ENCODE measurements around the gene KCNJ6. TPM values are rescaled to one million over a fixed set of nuclear protein-coding genes. Genes with fewer than 3 reads are reported as not detected.
"Not testable (repeated sequence)": the region's sequence is repeated elsewhere in the genome, so short reads cannot be mapped to it uniquely, and the experiment has no call there.

KCNJ6 gene
- total and polyA plus RNA-seq, 8 donors, result 0.28 to 1.9 (median 0.55) TPM

- no peak for ATAC-seq
- no peaks in the 10 kb centered on the region for H3K4me1 ChIP-seq
- no peak for FAIRE-seq
- 61 to 77% methylated on average over 5 of the region's 5 CpGs for WGBS, 2 donors
- no peak overlapping the region for H3K27ac ChIP-seq
- no peaks in the 10 kb centered on the region for H3K9me3 ChIP-seq
- intact Hi-C loops (cut with DNase I), result no loop called here
- TF ChIP-seq CTCF (IDR thresholded peaks at IDR 0.05), result no peak
- DNase-seq, result no peak
- no peaks in the 10 kb centered on the region for H3K36me3 ChIP-seq
- H3K4me3 ChIP-seq, result no peak overlapping the region
- H3K27me3 ChIP-seq, result no peaks in the 10 kb centered on the region
Observed at GRCh38 chr21:37593015-37593414, 323.2 kb downstream of the KCNJ6 start.

- Histone ChIP-seq H3K4me3 (no peak overlapping the region), H3K27me3 (no peaks in the 10 kb centered on the region), H3K27ac (no peak overlapping the region), H3K9me3 (no peaks in the 10 kb centered on the region), H3K4me1 (no peaks in the 10 kb centered on the region), H3K36me3 (no peaks in the 10 kb centered on the region)
- intact Hi-C loops (cut with DNase I), result no loop called here
- 47% methylated on average over 4 of the region's 4 CpGs for WGBS, 2 donors
- ATAC-seq, result no peak
- FAIRE-seq, result no peak
- DNase-seq, result no peak
- no peak for TF ChIP-seq CTCF (IDR thresholded peaks at IDR 0.05)
Observed at GRCh38 chr21:37592496-37592895, 323.8 kb downstream of the KCNJ6 start.

- DNase-seq; FAIRE-seq; ATAC-seq; H3K9me3 ChIP-seq; H3K27ac ChIP-seq; H3K27me3 ChIP-seq; H3K36me3 ChIP-seq; intact Hi-C loops (cut with DNase I); H3K4me3 ChIP-seq; H3K4me1 ChIP-seq: not testable (repeated sequence)
- 79 to 85% methylated on average over 12 of the region's 12 CpGs for WGBS, 2 donors
Observed at GRCh38 chr21:37591994-37592393, 324.3 kb downstream of the KCNJ6 start.

GRCh38 chr21:37590836-37591235 is 325.4 kb downstream of the KCNJ6 start:
- H3K27ac ChIP-seq; H3K9me3 ChIP-seq; ATAC-seq; H3K36me3 ChIP-seq; intact Hi-C loops (cut with DNase I); FAIRE-seq; H3K4me1 ChIP-seq; H3K27me3 ChIP-seq; H3K4me3 ChIP-seq; DNase-seq: not testable (repeated sequence)
- 55 to 63% methylated on average over 8 of the region's 8 CpGs for WGBS, 2 donors

GRCh38 chr21:37588644-37589043 is 327.6 kb downstream of the KCNJ6 start:
- intact Hi-C loops (cut with DNase I); H3K4me1 ChIP-seq; ATAC-seq; DNase-seq; H3K36me3 ChIP-seq; H3K27ac ChIP-seq; H3K4me3 ChIP-seq; H3K9me3 ChIP-seq; H3K27me3 ChIP-seq; FAIRE-seq: not testable (repeated sequence)
- WGBS, 2 donors, result 79 to 83% methylated on average over 8 of the region's 8 CpGs

GRCh38 chr21:37587635-37588177 is 328.6 kb downstream of the KCNJ6 start:
- no peak overlapping the region for H3K27ac ChIP-seq
- H3K36me3 ChIP-seq, result no peaks in the 10 kb centered on the region
- no peak for ATAC-seq
- WGBS, 2 donors, result 72 to 73% methylated on average over 5 of the region's 5 CpGs
- H3K4me1 ChIP-seq, result no peaks in the 10 kb centered on the region
- DNase-seq, result no peak
- FAIRE-seq, result no peak
- no peaks in the 10 kb centered on the region for H3K27me3 ChIP-seq
- no peak overlapping the region for H3K4me3 ChIP-seq
- no peaks in the 10 kb centered on the region for H3K9me3 ChIP-seq
- no peak for TF ChIP-seq CTCF (IDR thresholded peaks at IDR 0.05)
- intact Hi-C loops (cut with DNase I), result no loop called here

Measured in pancreas (tissue), 10 donors.